Measurements from ENCODE around the gene NEUROD2.

NEUROD2 gene

DNA sequence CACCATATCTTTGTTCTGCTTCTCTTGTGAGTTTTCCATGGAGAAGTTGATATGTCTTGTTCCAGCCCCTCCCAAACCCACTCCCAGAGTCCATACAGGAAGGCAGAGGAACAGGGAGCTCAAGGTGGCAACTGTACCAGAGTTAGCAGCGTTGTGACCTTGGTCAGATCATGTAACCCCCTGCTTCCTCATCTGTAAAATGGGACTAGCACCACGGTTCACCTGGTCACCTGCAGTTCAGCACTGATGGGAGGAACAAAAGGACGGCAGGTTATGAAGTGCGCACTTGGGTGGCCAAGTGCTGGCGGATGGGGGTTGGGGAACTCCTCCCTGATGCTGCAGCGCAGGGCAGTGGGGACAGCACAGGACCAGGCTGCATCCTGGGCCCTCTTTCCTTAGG is 7.7 kb upstream of the NEUROD2 start:
- H3K4me3 ChIP-seq (ENCODE audit: low read depth, low read length), result no peak overlapping the region
- TF ChIP-seq, protein P1, sequence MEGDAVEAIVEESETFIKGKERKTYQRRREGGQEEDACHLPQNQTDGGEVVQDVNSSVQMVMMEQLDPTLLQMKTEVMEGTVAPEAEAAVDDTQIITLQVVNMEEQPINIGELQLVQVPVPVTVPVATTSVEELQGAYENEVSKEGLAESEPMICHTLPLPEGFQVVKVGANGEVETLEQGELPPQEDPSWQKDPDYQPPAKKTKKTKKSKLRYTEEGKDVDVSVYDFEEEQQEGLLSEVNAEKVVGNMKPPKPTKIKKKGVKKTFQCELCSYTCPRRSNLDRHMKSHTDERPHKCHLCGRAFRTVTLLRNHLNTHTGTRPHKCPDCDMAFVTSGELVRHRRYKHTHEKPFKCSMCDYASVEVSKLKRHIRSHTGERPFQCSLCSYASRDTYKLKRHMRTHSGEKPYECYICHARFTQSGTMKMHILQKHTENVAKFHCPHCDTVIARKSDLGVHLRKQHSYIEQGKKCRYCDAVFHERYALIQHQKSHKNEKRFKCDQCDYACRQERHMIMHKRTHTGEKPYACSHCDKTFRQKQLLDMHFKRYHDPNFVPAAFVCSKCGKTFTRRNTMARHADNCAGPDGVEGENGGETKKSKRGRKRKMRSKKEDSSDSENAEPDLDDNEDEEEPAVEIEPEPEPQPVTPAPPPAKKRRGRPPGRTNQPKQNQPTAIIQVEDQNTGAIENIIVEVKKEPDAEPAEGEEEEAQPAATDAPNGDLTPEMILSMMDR (IDR thresholded peaks at IDR 0.05; ENCODE audit: low read depth, low read length), result no peak
- in situ Hi-C loops (cut with HindIII; ENCODE audit: low sequenced_read_pairs), result no loop called here
- DNase-seq (ENCODE audit: low read depth, low spot score), result no peak

DNA sequence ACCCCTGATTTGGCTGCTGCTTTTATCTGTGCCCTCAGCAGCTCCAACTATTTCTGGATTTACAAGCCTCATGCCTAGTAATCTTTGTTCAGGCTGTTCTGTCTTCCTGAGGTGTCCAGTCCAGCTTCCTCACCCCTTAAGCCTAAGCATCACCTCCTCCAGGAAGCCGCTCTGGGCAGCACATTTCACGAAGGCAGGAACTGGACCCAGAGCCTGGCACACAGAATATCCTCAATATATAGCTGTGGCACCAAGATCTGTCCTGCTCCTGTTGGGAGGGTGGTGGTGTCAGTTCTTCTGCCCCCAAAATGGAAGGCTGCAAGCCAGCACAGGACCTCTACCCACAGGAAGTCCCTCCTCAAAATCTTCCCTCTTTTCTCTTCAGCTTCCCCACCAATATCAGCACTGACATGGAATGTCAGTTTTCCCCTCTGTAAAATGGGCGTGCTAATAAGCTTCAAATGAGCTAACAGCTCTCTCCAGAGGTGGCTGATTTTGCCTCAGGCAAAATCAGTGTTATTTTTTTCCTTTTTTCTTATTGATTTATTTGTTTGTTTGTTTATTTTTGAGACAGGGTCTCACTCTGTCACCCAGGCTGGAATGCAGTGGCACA is 6.9 kb upstream of the NEUROD2 start:
- in situ Hi-C loops (cut with HindIII; ENCODE audit: low sequenced_read_pairs), result no loop called here
- no peak overlapping the region for H3K4me3 ChIP-seq (ENCODE audit: low read depth, low read length)
- DNase-seq (ENCODE audit: low read depth, low spot score), result no peak
- TF ChIP-seq, protein P1 (IDR thresholded peaks at IDR 0.05; ENCODE audit: low read depth, low read length), result no peak

DNA sequence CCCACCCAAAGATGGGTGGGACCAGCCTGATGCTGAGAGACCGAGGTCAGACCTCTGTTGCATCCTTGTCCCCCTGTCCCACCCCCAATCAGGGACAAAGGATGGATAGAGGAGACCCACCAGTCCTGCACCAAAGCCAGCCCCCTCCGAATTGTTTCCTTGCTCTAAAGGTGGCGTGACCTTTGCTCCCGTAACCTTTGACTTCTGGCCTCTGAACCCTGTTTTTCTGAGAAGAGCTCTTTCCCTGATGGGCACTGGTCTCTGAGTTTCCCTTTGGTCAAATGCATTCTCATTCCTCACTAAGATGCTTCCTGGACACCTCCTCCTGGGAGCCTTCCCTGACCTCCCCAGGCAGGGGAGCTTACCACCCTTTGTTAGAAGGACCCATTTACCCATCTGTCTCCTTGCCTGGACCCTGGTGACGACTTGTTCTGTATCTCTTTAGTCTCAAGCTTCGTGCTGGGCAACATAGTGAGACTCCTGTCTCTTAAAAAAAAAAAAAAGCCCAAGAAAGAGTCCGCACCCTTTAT is 5.3 kb upstream of the NEUROD2 start:
- H3K4me3 ChIP-seq (ENCODE audit: low read depth, low read length), result no peak overlapping the region
- DNase-seq (ENCODE audit: low read depth, low spot score), result no peak
- TF ChIP-seq, protein P1 (IDR thresholded peaks at IDR 0.05; ENCODE audit: low read depth, low read length), result no peak
- in situ Hi-C loops (cut with HindIII; ENCODE audit: low sequenced_read_pairs), result no loop called here

DNA sequence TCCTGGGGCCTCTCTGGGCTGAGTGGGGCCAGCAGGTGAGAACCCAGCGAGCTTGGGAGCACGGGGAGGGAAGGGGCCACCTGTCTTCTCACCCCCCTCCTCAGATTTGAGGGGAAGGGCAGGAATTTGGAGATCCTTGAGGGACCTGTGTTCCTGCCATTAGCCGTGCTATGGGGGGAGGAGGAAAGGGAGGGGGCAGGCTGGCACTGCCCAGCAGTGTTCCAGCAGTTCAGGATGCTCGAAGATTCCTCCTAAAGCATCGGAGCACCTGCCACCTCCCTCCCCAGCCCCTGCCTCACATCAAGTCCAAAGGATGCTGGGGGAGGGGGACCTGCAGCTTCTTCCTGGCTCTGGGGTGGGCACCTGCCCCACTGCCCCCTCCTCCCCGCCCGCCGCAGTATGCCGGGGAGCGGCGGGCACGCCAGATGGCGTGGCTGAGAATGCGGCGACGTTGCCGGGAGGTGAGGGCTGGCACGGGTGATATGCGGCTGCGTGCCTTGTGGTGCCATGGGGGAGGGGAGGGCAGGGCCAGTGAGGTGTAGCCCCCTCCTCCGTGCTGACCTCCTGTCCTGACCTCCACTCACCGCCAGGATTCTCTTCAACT is 4.7 kb upstream of the NEUROD2 start:
- in situ Hi-C loops (cut with HindIII; ENCODE audit: low sequenced_read_pairs), result no loop called here
- DNase-seq (ENCODE audit: low read depth, low spot score), result no peak

DNA sequence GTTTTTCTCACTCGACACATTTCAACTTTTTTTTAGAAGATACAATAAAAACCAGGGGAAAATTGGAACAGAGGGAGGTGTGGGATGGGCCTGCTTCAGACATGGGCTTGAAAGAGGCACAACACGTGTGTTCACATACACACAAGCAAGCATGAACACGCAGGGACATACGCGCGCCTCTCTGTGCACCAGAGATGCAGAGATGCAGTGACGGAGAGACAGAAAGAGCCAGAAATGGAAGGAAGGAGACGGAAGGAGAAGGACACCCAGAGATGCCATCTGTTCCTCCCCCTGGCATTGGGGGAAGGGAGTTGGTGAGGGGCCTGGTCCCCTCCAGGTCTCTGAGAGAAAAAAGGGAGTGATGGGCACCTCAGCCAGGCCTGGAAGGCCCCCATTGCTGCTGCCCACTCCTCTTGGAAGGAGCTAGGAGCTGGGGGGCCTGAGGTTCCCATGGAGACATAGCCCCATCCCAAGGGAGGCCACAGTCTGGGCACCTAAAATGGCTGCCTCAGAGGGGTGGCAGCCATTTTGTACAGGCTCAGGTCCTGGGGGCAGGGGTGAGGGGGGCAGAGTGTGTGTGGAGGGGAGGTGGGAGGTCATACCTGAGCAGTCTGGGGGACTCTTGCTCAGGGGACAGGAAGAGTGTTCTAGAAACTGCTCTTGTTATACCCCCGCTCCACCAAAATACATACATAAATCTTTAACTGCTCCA is 3.8 kb upstream of the NEUROD2 start:
- in situ Hi-C loops (cut with HindIII; ENCODE audit: low sequenced_read_pairs), result no loop called here
- DNase-seq (ENCODE audit: low read depth, low spot score), result no peak
- TF ChIP-seq, protein P1 (IDR thresholded peaks at IDR 0.05; ENCODE audit: low read depth, low read length), result no peak
- no peak overlapping the region for H3K4me3 ChIP-seq (ENCODE audit: low read depth, low read length)

More for the DNA sequence above, 4.7 kb upstream of the NEUROD2 start:
- TF ChIP-seq, protein P1 (IDR thresholded peaks at IDR 0.05; ENCODE audit: low read depth, low read length), result no peak
- no peak overlapping the region for H3K4me3 ChIP-seq (ENCODE audit: low read depth, low read length)

DNA sequence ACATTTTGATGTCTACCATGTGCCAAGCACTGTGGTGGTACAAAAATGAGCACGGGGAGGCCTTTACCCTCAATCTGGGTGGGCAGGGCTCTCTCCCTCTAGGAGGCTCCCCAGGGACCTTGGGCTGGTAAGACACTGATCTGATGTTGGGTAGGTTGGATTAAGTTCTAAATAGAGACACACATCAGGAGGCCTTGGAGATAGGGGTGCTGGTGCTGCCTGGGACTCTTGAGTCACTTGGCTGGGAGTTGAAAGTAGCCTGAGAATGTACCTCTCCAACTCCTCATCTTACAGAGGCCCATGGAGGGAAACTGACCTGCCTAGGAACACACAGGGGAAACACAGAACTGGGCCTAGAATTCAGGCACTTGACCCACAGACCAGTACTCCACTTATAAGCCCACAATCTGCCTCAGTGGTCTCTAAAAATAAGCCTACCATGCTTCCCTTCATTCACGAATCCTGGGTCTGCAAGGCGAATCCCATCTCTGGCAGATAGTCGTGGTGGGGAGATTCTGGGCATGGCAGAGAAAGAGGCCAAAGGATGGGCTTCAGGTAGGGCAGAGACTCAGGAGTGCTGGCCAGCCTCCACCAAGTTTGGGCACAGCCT is 1.8 kb upstream of the NEUROD2 start:
- in situ Hi-C loops (cut with HindIII; ENCODE audit: low sequenced_read_pairs), result no loop called here
- no peak overlapping the region for H3K4me3 ChIP-seq (ENCODE audit: low read depth, low read length)
- DNase-seq (ENCODE audit: low read depth, low spot score), result no peak
- TF ChIP-seq, protein P1 (IDR thresholded peaks at IDR 0.05; ENCODE audit: low read depth, low read length), result no peak
